H9 (cell line): ENCODE measurements around the gene CALM1. TPM values are rescaled to one million over a fixed set of nuclear protein-coding genes. Genes with fewer than 3 reads are reported as not detected.

ENCODE experiments used
- DNase-seq: peaks from one replicate; pipeline ENCODE4 v3.0.0-alpha.2; 2017
- H2AFZ ChIP-seq: one replicate; pipeline ENCODE4 v1.6.1; 2013; ENCODE audit warnings: mild to moderate bottlenecking, low read length, control low read depth, moderate library complexity
- H2AK5ac ChIP-seq: 2 replicates; pipeline ENCODE4 v1.6.1; 2013; ENCODE audit warnings: low read length, control low read depth, mixed read lengths; ENCODE audit not compliant: insufficient read length
- H2BK120ac ChIP-seq: one replicate; pipeline ENCODE4 v1.6.1; 2013; ENCODE audit warnings: low read depth, mild to moderate bottlenecking, low read length, control low read depth, inconsistent platforms; ENCODE audit not compliant: poor library complexity, severe bottlenecking
- H2BK12ac ChIP-seq: 2 replicates; pipeline ENCODE4 v1.6.1; 2013; ENCODE audit warnings: low read length, control low read depth, mixed read lengths, low read depth; ENCODE audit not compliant: insufficient read length
- H2BK15ac ChIP-seq: 2 replicates; pipeline ENCODE4 v1.6.1; 2013; ENCODE audit warnings: low read depth, low read length, control low read depth
- H2BK20ac ChIP-seq: one replicate; pipeline ENCODE4 v1.6.1; 2013; ENCODE audit warnings: low read depth, mild to moderate bottlenecking, low read length, control low read depth, inconsistent platforms; ENCODE audit not compliant: poor library complexity, severe bottlenecking
- H2BK5ac ChIP-seq: 2 replicates; pipeline ENCODE4 v1.6.1; 2013; ENCODE audit warnings: low read length, control low read depth, mixed read lengths; ENCODE audit not compliant: insufficient read length
- H3K14ac ChIP-seq: 2 replicates; pipeline ENCODE4 v1.6.1; 2013; ENCODE audit warnings: low read length, control low read depth; ENCODE audit not compliant: insufficient read depth
- H3K18ac ChIP-seq: 2 replicates; pipeline ENCODE4 v1.6.1; 2013; ENCODE audit warnings: low read depth, mild to moderate bottlenecking, mixed read lengths, low read length, control low read depth; ENCODE audit not compliant: insufficient read length
- H3K23ac ChIP-seq: 2 replicates; pipeline ENCODE4 v1.6.1; 2013; ENCODE audit warnings: low read length, control low read depth, mixed read lengths, low read depth; ENCODE audit not compliant: insufficient read length
- H3K23me2 ChIP-seq: 2 replicates; pipeline ENCODE4 v1.6.1; 2013; ENCODE audit warnings: low read depth, mild to moderate bottlenecking, mixed read lengths, low read length, control low read depth; ENCODE audit not compliant: insufficient read length, poor library complexity, severe bottlenecking
- H3K27ac ChIP-seq: 2 replicates; pipeline ENCODE4 v1.5.1; 2013; ENCODE audit warnings: low read length, control low read depth, mixed read lengths, low read depth; ENCODE audit not compliant: insufficient read length
- H3K27me3 ChIP-seq: 2 replicates; pipeline ENCODE4 v1.6.1; 2013; ENCODE audit warnings: low read length, control low read depth, inconsistent platforms; ENCODE audit not compliant: insufficient read depth
- H3K4ac ChIP-seq: 2 replicates; pipeline ENCODE4 v1.6.1; 2013; ENCODE audit warnings: low read depth, mild to moderate bottlenecking, control low read depth, inconsistent platforms, low read length, moderate library complexity
- H3K4me1 ChIP-seq: 2 replicates; pipeline ENCODE4 v1.6.1; 2013; ENCODE audit warnings: low read length, control low read depth, inconsistent platforms; ENCODE audit not compliant: insufficient read depth
- H3K4me2 ChIP-seq: 2 replicates; pipeline ENCODE4 v1.6.1; 2013; ENCODE audit warnings: low read length, control low read depth, mixed read lengths; ENCODE audit not compliant: insufficient read length, insufficient read depth
- H3K56ac ChIP-seq: 2 replicates; pipeline ENCODE4 v1.6.1; 2013; ENCODE audit warnings: low read depth, mild to moderate bottlenecking, mixed read lengths, low read length, control low read depth; ENCODE audit not compliant: insufficient read length
- H3K79me1 ChIP-seq: 2 replicates; pipeline ENCODE4 v1.6.1; 2013; ENCODE audit warnings: low read depth, mild to moderate bottlenecking, moderate library complexity, low read length, control low read depth, inconsistent platforms; ENCODE audit not compliant: insufficient read depth, poor library complexity, severe bottlenecking
- H3K79me2 ChIP-seq: 2 replicates; pipeline ENCODE4 v1.6.1; 2013; ENCODE audit warnings: low read length, control low read depth, inconsistent platforms; ENCODE audit not compliant: insufficient read depth
- H3K9ac ChIP-seq: 2 replicates; pipeline ENCODE4 v1.6.1; 2013; ENCODE audit warnings: low read length, control low read depth, mixed read lengths; ENCODE audit not compliant: insufficient read length; ENCODE audit errors: extremely low read depth
- H3K9me3 ChIP-seq: one replicate; pipeline ENCODE4 v1.6.1; 2013; ENCODE audit warnings: low read depth, low read length, inconsistent platforms; ENCODE audit not compliant: control insufficient read depth
- H3T11ph ChIP-seq: one replicate; pipeline ENCODE4 v1.6.1; 2013; ENCODE audit warnings: mild to moderate bottlenecking, low read length, control low read depth, inconsistent platforms
- H4K20me1 ChIP-seq: one replicate; pipeline ENCODE4 v1.6.1; 2013; ENCODE audit not compliant: control insufficient read depth, insufficient read length, insufficient read depth
- H4K5ac ChIP-seq: 2 replicates; pipeline ENCODE4 v1.6.1; 2013; ENCODE audit warnings: low read depth, mild to moderate bottlenecking, mixed read lengths, low read length, control low read depth; ENCODE audit not compliant: insufficient read length
- H4K8ac ChIP-seq: replicated peaks from 2 replicates; pipeline ENCODE4 v1.6.1; 2013; ENCODE audit warnings: low read length, control low read depth, mixed read lengths, low read depth; ENCODE audit not compliant: insufficient read length
- H4K91ac ChIP-seq: 2 replicates; pipeline ENCODE4 v1.6.1; 2013; ENCODE audit warnings: low read depth, mild to moderate bottlenecking, moderate library complexity, mixed read lengths, low read length, control low read depth; ENCODE audit not compliant: insufficient read length
- H3K27ac Mint-ChIP-seq, 3 experiments: 2 replicates in 2 of 3; 3 replicates in 1 of 3; pipeline ENCODE4 v1.8.0; 2020 to 2021; ENCODE audit warnings: mixed read lengths in 3 of 3, mild to moderate bottlenecking in 1 of 3, moderate library complexity in 1 of 3
- H3K27me3 Mint-ChIP-seq: 2 replicates; pipeline ENCODE4 v1.8.0; 2021; ENCODE audit warnings: low read depth, mild to moderate bottlenecking, moderate library complexity, mixed read lengths
- H3K36me3 Mint-ChIP-seq, 3 experiments: 2 replicates in 2 of 3; 3 replicates in 1 of 3; pipeline ENCODE4 v1.8.0; 2020 to 2021; ENCODE audit warnings: low read depth in 3 of 3, mixed read lengths in 3 of 3; ENCODE audit not compliant: insufficient read depth in 1 of 3
- H3K4me1 Mint-ChIP-seq, 2 experiments: 2 replicates each; pipeline ENCODE4 v1.8.0; 2020; ENCODE audit warnings: mixed read lengths in 2 of 2
- H3K4me3 Mint-ChIP-seq, 2 experiments: 2 replicates in 1 of 2; 3 replicates in 1 of 2; pipeline ENCODE4 v1.8.0; 2020 to 2021; ENCODE audit warnings: mild to moderate bottlenecking in 2 of 2, mixed read lengths in 2 of 2, moderate library complexity in 1 of 2
- H3K9me3 Mint-ChIP-seq, 2 experiments: 2 replicates in 1 of 2; 3 replicates in 1 of 2; pipeline ENCODE4 v1.8.0; 2020; ENCODE audit warnings: mild to moderate bottlenecking in 2 of 2, mixed read lengths in 2 of 2, moderate library complexity in 1 of 2
- CTCF ChIP-seq: fragments of 200-600 bp; sonication (generic); conservative IDR thresholded peaks from 3 replicates; pipeline ENCODE4 v1.8.0; 2021; ENCODE audit warnings: antibody characterized with exemption, mild to moderate bottlenecking
- WGBS: extraction: QIAGEN DNeasy Blood & Tissue Kit; methylation state at CpG from one replicate; pipeline ENCODE4 v1.1.7; 2013; ENCODE audit warnings: missing lambda C conversion rate, low lambda C conversion rate, mixed read lengths; ENCODE audit not compliant: insufficient read length; ENCODE audit errors: extremely low coverage; 5-methylcytosine and 5-hydroxymethylcytosine counted together
- total RNA-seq: library from RNA; stranded (reverse); gene quantifications from 2 replicates; pipeline ENCODE4 v1.2.1, GENCODE V29; 2021

CALM1 gene
- total RNA-seq, 1 experiment from 2014 or later = 354 TPM

- no peaks in the 10 kb centered on the region for H3K36me3 Mint-ChIP-seq
- H3K27me3 Mint-ChIP-seq = peaks cover 15% of the 10 kb centered on the region
- Histone ChIP-seq H2BK5ac (no peak overlapping the region), H3T11ph (no peak overlapping the region), H2BK120ac (no peak overlapping the region), H3K18ac (no peak overlapping the region), H3K4me2 (no peak overlapping the region), H3K79me2 (no peaks in the 10 kb centered on the region), H3K4me1 (peaks cover 8% of the 10 kb centered on the region; the same call in 1 of the 2 replicates), H4K8ac (no peak overlapping the region), H4K20me1 (no peaks in the 10 kb centered on the region), H3K9ac (no peak overlapping the region), H3K4ac (no peak overlapping the region), H3K27ac (no peak overlapping the region), H3K14ac (no peak overlapping the region), H3K79me1 (no peaks in the 10 kb centered on the region), H2BK15ac (no peak overlapping the region), H3K27me3 (no peaks in the 10 kb centered on the region), H4K5ac (no peak overlapping the region), H3K23me2 (peaks cover 20% of the 10 kb centered on the region), H2AK5ac (no peak overlapping the region), H2BK20ac (no peak overlapping the region), H3K23ac (no peak overlapping the region), H3K9me3 (no peaks in the 10 kb centered on the region), H2AFZ (no peak overlapping the region), H4K91ac (no peak overlapping the region), H2BK12ac (no peak overlapping the region), H3K56ac (no peak overlapping the region)
- no peaks in the 10 kb centered on the region for H3K9me3 Mint-ChIP-seq
- peaks cover 18% of the 10 kb centered on the region in 2 experiments for H3K4me1 Mint-ChIP-seq
- DNase-seq = no peak
- TF ChIP-seq CTCF = no peak
- WGBS = no CpG with 5 or more reads among the region's 3 CpGs
- H3K27ac Mint-ChIP-seq = no peak overlapping the region
- H3K4me3 Mint-ChIP-seq = no peak overlapping the region; a peak in 1 of 5 replicates
These were observed 12.3 kb upstream of the CALM1 start for GRCh38 chr14:90384543-90384911.
